ENCODE results near the gene ST6GALNAC5. TPM values are rescaled to one million over a fixed set of nuclear protein-coding genes. Genes with fewer than 3 reads are reported as not detected.

The ST6GALNAC5 gene
- polyA plus RNA-seq, 1 donor = 6.1 TPM

- WGBS (ENCODE audit: insufficient coverage, low lambda C conversion rate) = no CpG with 5 or more reads among the region's 3 CpGs
- no peaks in the 10 kb centered on the region for H3K27me3 ChIP-seq (ENCODE audit: control insufficient read depth, insufficient read depth, low read length)
- H3K4me3 ChIP-seq (ENCODE audit: low read length) = no peak overlapping the region
- no peak for DNase-seq
- H3K9me3 ChIP-seq (ENCODE audit: control insufficient read depth, low read depth, low read length) = no peaks in the 10 kb centered on the region
- no peak overlapping the region for H3K27ac ChIP-seq (ENCODE audit: low read length)
- no peaks in the 10 kb centered on the region for H3K36me3 ChIP-seq (ENCODE audit: control insufficient read depth, insufficient read depth, low read length)
- no peaks in the 10 kb centered on the region for H3K4me1 ChIP-seq (ENCODE audit: control insufficient read depth, insufficient read depth, low read length)
Observed at GRCh38 chr1:77007675-77008074, 140.4 kb downstream of the ST6GALNAC5 start.

GRCh38 chr1:77010937-77011336 is 143.7 kb downstream of the ST6GALNAC5 start:
- no peak for DNase-seq
- no peak overlapping the region for H3K27ac ChIP-seq (ENCODE audit: low read length)
- no CpG with 5 or more reads among the region's 8 CpGs for WGBS (ENCODE audit: insufficient coverage, low lambda C conversion rate)
- no peaks in the 10 kb centered on the region for H3K4me1 ChIP-seq (ENCODE audit: control insufficient read depth, insufficient read depth, low read length)
- H3K27me3 ChIP-seq (ENCODE audit: control insufficient read depth, insufficient read depth, low read length) = no peaks in the 10 kb centered on the region
- no peaks in the 10 kb centered on the region for H3K9me3 ChIP-seq (ENCODE audit: control insufficient read depth, low read depth, low read length)
- H3K36me3 ChIP-seq (ENCODE audit: control insufficient read depth, insufficient read depth, low read length) = no peaks in the 10 kb centered on the region
- no peak overlapping the region for H3K4me3 ChIP-seq (ENCODE audit: low read length)

GRCh38 chr1:77012066-77012465 is 144.8 kb downstream of the ST6GALNAC5 start:
- no peak overlapping the region for H3K4me3 ChIP-seq (ENCODE audit: low read length)
- no peaks in the 10 kb centered on the region for H3K9me3 ChIP-seq (ENCODE audit: control insufficient read depth, low read depth, low read length)
- no peaks in the 10 kb centered on the region for H3K4me1 ChIP-seq (ENCODE audit: control insufficient read depth, insufficient read depth, low read length)
- no peaks in the 10 kb centered on the region for H3K27me3 ChIP-seq (ENCODE audit: control insufficient read depth, insufficient read depth, low read length)
- 83% methylated on average over 1 of the region's 1 CpG for WGBS (ENCODE audit: insufficient coverage, low lambda C conversion rate)
- no peak for DNase-seq
- no peak overlapping the region for H3K27ac ChIP-seq (ENCODE audit: low read length)
- no peaks in the 10 kb centered on the region for H3K36me3 ChIP-seq (ENCODE audit: control insufficient read depth, insufficient read depth, low read length)

GRCh38 chr1:77014073-77014788 is 147.0 kb downstream of the ST6GALNAC5 start:
- WGBS (ENCODE audit: insufficient coverage, low lambda C conversion rate) = no CpG with 5 or more reads among the region's 5 CpGs
- Histone ChIP-seq H3K4me1 (ENCODE audit: control insufficient read depth, insufficient read depth, low read length) (no peaks in the 10 kb centered on the region), H3K27me3 (ENCODE audit: control insufficient read depth, insufficient read depth, low read length) (no peaks in the 10 kb centered on the region), H3K9me3 (ENCODE audit: control insufficient read depth, low read depth, low read length) (no peaks in the 10 kb centered on the region), H3K4me3 (ENCODE audit: low read length) (no peak overlapping the region), H3K36me3 (ENCODE audit: control insufficient read depth, insufficient read depth, low read length) (no peaks in the 10 kb centered on the region), H3K27ac (ENCODE audit: low read length) (no peak overlapping the region)
- DNase-seq = no peak

- DNase-seq = no peak
- H3K9me3 ChIP-seq (ENCODE audit: control insufficient read depth, low read depth, low read length) = no peaks in the 10 kb centered on the region
- WGBS (ENCODE audit: insufficient coverage, low lambda C conversion rate) = no CpG with 5 or more reads among the region's 2 CpGs
Observed at GRCh38 chr1:77015748-77016341, 148.6 kb downstream of the ST6GALNAC5 start.

GRCh38 chr1:77016386-77016985 is 149.2 kb downstream of the ST6GALNAC5 start:
- Histone ChIP-seq H3K9me3 (ENCODE audit: control insufficient read depth, low read depth, low read length) (no peaks in the 10 kb centered on the region), H3K4me3 (ENCODE audit: low read length) (no peak overlapping the region), H3K27me3 (ENCODE audit: control insufficient read depth, insufficient read depth, low read length) (no peaks in the 10 kb centered on the region), H3K27ac (ENCODE audit: low read length) (no peak overlapping the region), H3K4me1 (ENCODE audit: control insufficient read depth, insufficient read depth, low read length) (no peaks in the 10 kb centered on the region), H3K36me3 (ENCODE audit: control insufficient read depth, insufficient read depth, low read length) (no peaks in the 10 kb centered on the region)
- DNase-seq = no peak
- WGBS (ENCODE audit: insufficient coverage, low lambda C conversion rate) = no CpG with 5 or more reads among the region's 2 CpGs

More at GRCh38 chr1:77015748-77016341, 148.6 kb downstream of the ST6GALNAC5 start:
- no peaks in the 10 kb centered on the region for H3K36me3 ChIP-seq (ENCODE audit: control insufficient read depth, insufficient read depth, low read length)
- no peaks in the 10 kb centered on the region for H3K27me3 ChIP-seq (ENCODE audit: control insufficient read depth, insufficient read depth, low read length)
- H3K4me1 ChIP-seq (ENCODE audit: control insufficient read depth, insufficient read depth, low read length) = no peaks in the 10 kb centered on the region
- no peak overlapping the region for H3K27ac ChIP-seq (ENCODE audit: low read length)
- no peak overlapping the region for H3K4me3 ChIP-seq (ENCODE audit: low read length)

- no peak for DNase-seq
- no peak overlapping the region for H3K4me3 ChIP-seq (ENCODE audit: low read length)
- H3K9me3 ChIP-seq (ENCODE audit: control insufficient read depth, low read depth, low read length) = no peaks in the 10 kb centered on the region
- no peaks in the 10 kb centered on the region for H3K36me3 ChIP-seq (ENCODE audit: control insufficient read depth, insufficient read depth, low read length)
- no peaks in the 10 kb centered on the region for H3K4me1 ChIP-seq (ENCODE audit: control insufficient read depth, insufficient read depth, low read length)
- WGBS (ENCODE audit: insufficient coverage, low lambda C conversion rate) = 20% methylated on average over 1 of the region's 3 CpGs
- H3K27me3 ChIP-seq (ENCODE audit: control insufficient read depth, insufficient read depth, low read length) = no peaks in the 10 kb centered on the region
- no peak overlapping the region for H3K27ac ChIP-seq (ENCODE audit: low read length)
Observed at GRCh38 chr1:77018311-77018710, 151.0 kb downstream of the ST6GALNAC5 start.

GRCh38 chr1:77018761-77019160 is 151.5 kb downstream of the ST6GALNAC5 start:
- Histone ChIP-seq H3K27ac (ENCODE audit: low read length) (no peak overlapping the region), H3K36me3 (ENCODE audit: control insufficient read depth, insufficient read depth, low read length) (no peaks in the 10 kb centered on the region), H3K9me3 (ENCODE audit: control insufficient read depth, low read depth, low read length) (no peaks in the 10 kb centered on the region), H3K4me1 (ENCODE audit: control insufficient read depth, insufficient read depth, low read length) (no peaks in the 10 kb centered on the region), H3K4me3 (ENCODE audit: low read length) (no peak overlapping the region), H3K27me3 (ENCODE audit: control insufficient read depth, insufficient read depth, low read length) (no peaks in the 10 kb centered on the region)
- no peak for DNase-seq
- no CpG with 5 or more reads among the region's 1 CpG for WGBS (ENCODE audit: insufficient coverage, low lambda C conversion rate)

GRCh38 chr1:77021732-77022131 is 154.5 kb downstream of the ST6GALNAC5 start:
- Histone ChIP-seq H3K9me3 (ENCODE audit: control insufficient read depth, low read depth, low read length) (no peaks in the 10 kb centered on the region), H3K4me3 (ENCODE audit: low read length) (no peak overlapping the region), H3K4me1 (ENCODE audit: control insufficient read depth, insufficient read depth, low read length) (no peaks in the 10 kb centered on the region), H3K36me3 (ENCODE audit: control insufficient read depth, insufficient read depth, low read length) (no peaks in the 10 kb centered on the region), H3K27me3 (ENCODE audit: control insufficient read depth, insufficient read depth, low read length) (no peaks in the 10 kb centered on the region), H3K27ac (ENCODE audit: low read length) (no peak overlapping the region)
- DNase-seq = no peak
- WGBS (ENCODE audit: insufficient coverage, low lambda C conversion rate) = no CpG with 5 or more reads among the region's 2 CpGs

GRCh38 chr1:77024500-77024899 is 157.2 kb downstream of the ST6GALNAC5 start:
- no peaks in the 10 kb centered on the region for H3K4me1 ChIP-seq (ENCODE audit: control insufficient read depth, insufficient read depth, low read length)
- H3K36me3 ChIP-seq (ENCODE audit: control insufficient read depth, insufficient read depth, low read length) = no peaks in the 10 kb centered on the region
- DNase-seq = no peak
- WGBS (ENCODE audit: insufficient coverage, low lambda C conversion rate) = no CpG with 5 or more reads among the region's 4 CpGs
- peaks cover 3% of the 10 kb centered on the region for H3K27me3 ChIP-seq (ENCODE audit: control insufficient read depth, insufficient read depth, low read length)
- H3K9me3 ChIP-seq (ENCODE audit: control insufficient read depth, low read depth, low read length) = no peaks in the 10 kb centered on the region
- H3K27ac ChIP-seq (ENCODE audit: low read length) = no peak overlapping the region
- no peak overlapping the region for H3K4me3 ChIP-seq (ENCODE audit: low read length)

Data from large intestine (tissue), 3 donors.